Activated CD4-positive, alpha-beta T cell treated with anti-CD3 and anti-CD28 coated beads, Interleukin-2, amount 50 U/mL, for 16 hours (primary cell): ENCODE results near the gene UTP3.
A peak's percentile ranks its signal among the peaks of the same experiment; 100 is the strongest.
"Not testable (repeated sequence)": the region's sequence is repeated elsewhere in the genome, so short reads cannot be mapped to it uniquely, and the experiment has no call there.

ENCODE experiments used
- DNase-seq: peaks from one replicate; pipeline ENCODE4 v3.0.0-alpha.2; 2020

The UTP3 gene

GRCh38 chr4:70688795-70689231 is 481 bp downstream of the UTP3 start:
- no peak for DNase-seq

DNA sequence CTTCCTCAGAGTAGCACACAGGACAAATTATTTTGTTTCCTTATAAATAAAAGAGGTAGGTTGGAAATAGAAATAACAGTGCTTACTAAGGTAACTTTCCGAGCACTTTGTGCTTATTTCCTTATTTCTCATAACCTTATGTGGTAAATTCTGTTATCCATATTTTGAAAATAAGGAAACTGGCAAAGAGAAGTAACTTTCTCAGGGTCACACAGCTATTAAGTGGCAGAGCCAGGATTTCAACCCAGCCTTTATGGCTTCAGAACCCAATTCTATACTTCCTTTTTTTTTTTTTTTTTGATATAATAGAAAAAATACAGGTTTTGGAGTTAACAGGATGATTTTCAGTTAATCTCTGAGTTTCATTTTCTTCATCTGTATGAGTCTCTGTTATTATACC is 3.3 kb downstream of the UTP3 start:
- no peak for DNase-seq

- not testable (repeated sequence) for DNase-seq
Observed at GRCh38 chr4:70694633-70695032, 6.3 kb downstream of the UTP3 start.

- DNase-seq = not testable (repeated sequence)
Observed at GRCh38 chr4:70698435-70698834, 10.1 kb downstream of the UTP3 start.

DNA sequence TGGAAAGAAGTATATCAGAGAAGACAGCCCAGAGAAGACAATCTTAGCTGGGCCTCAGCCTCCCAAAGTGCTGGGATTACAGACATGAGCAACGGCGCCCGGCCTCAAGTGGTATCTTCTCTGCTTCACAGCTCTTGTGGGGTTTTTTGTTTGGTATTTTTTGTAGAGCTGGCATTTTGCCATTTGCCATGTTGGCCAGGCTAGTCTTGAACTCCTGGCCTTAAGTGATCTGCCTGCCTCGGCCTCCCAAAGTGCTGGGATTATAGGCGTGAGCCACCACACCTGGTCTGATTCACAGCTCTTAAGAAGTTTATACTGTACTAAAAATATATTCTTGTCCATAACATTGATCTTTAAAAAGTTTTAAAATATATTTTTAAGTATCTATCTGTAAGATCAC is 12.4 kb downstream of the UTP3 start:
- DNase-seq = no peak

- no peak for DNase-seq
Observed at GRCh38 chr4:70701271-70701670, 12.9 kb downstream of the UTP3 start.

DNA sequence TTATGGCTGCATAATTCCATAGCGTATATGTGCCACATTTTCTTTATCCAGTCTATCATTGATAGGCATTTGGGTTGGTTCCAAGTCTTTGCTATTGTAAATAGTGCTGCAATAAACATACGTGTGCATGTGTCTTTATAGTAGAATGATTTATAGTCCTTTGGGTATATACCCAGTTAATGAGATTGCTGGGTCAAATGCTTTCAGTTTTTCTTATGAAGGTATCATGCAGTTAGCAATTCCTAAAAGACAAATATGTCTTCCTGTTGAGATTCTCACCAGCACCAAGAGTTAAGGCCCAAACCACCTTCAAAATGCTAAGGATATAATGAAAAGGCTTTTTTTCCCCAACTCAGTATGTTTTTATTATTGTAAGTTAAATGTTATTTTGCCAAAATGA is 14.3 kb downstream of the UTP3 start:
- DNase-seq = not testable (repeated sequence)

- DNase-seq = peak; percentile 14
Observed at GRCh38 chr4:70703619-70704214, 15.4 kb downstream of the UTP3 start.

- peak; percentile 52 for DNase-seq
Observed at GRCh38 chr4:70704215-70704930, 16.0 kb downstream of the UTP3 start.

DNA sequence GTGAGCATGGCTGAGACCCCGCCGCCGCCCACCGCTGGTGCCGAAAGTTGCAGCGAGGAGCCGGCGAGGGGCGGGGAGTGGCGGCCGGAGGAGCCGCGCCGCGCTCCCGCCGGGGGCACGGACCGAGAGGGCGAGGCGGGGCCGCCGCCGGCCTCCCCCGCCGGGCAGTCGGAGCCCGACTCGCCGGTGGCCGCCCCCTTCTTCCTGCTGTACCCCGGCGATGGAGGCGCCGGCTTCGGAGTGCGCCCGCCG is 16.5 kb downstream of the UTP3 start:
- no peak for DNase-seq

DNA sequence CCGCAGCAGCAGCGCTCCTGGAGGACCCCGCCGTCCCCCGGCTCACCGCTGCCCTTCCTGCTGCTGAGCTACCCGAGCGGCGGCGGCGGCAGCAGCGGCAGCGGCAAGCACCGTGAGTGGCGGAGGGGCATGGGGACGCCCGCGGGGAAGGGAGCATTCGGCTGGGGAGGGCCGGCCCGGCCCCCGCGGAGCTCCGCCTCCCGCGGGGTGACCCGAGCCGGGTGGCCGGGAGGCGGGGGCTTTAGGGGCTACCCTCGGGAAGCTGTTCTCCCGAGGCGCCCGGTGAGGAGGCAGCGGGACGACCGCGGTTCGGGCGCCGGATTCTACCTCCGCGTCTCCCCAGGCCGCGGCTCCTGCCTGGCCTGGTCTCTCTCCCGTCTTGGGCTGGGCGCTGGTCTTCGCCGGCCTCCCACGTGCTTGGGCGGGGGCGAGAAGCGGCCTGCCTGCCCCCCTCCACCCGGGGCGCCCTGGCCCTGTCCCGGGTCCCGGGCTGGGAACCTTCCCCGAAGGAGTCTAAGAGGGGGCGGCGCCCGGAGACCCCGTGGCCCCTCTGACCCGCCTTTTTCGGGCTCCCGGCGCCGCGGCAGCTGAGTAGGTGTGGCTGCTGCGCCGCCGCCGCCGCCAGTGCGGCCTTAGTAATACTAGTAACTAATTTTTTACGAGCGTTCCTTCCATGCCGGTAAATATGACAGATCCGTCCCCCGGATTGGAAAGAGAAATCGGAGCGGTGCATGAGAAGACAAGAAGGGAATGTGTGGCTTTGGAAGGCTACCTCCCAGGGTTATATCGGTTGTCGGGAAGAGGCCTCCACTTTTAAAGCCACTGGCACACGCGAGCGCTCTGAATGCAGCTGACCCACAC is 17.1 kb downstream of the UTP3 start:
- DNase-seq = peak; percentile 72

DNA sequence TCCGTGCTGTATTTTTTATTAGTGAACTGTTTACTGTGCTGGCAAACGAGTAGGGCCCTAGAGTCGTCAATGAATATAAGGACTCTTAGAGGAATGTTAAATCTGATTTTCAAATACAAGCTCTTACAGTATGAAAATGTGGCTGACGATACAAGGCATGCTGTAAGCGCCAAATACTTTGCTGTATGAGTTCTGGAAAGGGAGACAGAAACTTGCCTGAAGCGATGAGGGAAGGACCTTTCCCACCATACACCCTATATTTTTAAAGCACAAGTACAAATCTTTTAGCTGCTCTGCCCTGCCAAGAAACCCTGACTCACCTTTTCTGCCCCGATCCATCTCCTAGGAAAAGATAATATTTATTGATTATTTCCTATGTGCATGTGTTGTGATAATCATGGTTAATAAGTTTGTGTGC is 17.7 kb downstream of the UTP3 start:
- no peak for DNase-seq

GRCh38 chr4:70706516-70706915 is 18.2 kb downstream of the UTP3 start:
- no peak for DNase-seq

DNA sequence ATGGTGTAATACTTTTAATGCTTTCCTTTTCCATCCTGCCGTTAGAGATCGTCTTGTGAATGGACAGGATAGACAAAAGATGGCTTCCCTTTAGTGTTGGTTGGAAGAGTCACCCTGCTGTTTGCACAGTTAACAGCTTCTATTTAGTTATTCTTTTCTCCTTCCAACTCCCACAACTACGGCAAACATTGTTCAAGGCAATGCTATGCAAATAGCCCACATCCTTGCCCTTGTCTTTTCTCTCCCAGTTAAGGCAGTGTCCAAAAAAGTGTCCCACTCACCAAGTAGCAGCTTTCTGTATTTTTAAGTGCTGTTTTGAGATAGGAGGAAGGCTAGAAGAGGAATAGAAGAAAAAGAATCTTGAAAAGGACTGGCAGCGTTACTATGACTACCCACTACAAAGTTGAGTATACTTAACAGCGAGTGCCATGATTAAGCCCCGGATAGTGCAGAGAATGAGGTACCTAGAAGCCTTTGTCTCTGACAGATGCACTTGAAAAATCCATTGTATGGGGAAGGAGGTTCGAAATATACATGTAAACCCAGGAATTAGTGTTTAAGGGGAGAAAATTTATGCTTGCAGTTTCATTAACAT is 21.4 kb downstream of the UTP3 start:
- no peak for DNase-seq

GRCh38 chr4:70711599-70711998 is 23.3 kb downstream of the UTP3 start:
- DNase-seq = no peak

DNA sequence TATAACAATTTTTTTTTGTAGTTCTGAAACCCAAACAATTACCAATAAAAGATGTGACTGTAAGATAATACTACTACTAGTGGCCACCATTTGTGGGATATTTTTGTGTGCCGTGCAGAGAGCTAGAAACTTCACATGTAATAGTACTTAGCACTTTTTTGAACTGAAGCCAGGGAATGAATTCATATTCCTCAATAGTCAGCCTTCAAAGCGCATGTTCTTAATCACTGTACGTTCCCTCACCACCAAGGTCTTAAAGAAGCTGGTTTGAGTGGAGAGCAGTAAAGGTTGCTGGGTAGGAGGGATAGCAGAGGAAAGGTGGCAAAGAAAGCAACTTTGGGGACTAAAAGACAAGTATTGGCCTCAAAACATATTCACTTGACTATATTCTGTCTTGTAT is 23.8 kb downstream of the UTP3 start:
- DNase-seq = no peak

- no peak for DNase-seq
Observed at GRCh38 chr4:70712604-70713452, 24.5 kb downstream of the UTP3 start.

DNA sequence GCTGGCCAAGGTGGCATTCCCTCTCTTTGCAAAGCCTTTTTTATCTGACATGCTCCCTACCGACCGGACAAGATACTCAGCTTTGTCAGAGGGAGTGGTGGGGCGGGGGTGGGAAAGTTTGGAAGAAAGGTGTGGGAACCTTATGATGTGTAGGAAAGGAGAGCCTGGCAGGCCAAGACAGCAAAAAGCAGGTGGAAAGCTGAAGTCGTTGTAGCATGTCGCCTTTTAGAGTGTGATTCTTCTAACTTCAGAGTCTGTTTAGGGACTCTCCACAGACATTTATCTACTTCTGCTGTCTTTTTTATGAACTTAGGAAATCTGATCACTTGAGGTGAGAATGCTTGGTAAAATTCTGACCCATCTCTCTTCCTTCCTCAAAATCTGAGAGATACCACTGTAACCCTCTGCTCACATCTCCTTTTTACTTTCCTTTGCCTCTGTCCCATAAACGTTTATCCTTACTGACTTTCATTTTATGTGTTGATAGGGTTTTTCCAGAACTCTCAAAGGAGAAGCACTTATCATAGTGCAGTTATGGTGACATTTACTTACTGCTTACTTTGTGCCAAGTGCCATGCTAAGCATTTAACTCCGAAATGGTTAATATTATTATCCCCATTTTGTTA is 25.2 kb downstream of the UTP3 start:
- DNase-seq = no peak

DNA sequence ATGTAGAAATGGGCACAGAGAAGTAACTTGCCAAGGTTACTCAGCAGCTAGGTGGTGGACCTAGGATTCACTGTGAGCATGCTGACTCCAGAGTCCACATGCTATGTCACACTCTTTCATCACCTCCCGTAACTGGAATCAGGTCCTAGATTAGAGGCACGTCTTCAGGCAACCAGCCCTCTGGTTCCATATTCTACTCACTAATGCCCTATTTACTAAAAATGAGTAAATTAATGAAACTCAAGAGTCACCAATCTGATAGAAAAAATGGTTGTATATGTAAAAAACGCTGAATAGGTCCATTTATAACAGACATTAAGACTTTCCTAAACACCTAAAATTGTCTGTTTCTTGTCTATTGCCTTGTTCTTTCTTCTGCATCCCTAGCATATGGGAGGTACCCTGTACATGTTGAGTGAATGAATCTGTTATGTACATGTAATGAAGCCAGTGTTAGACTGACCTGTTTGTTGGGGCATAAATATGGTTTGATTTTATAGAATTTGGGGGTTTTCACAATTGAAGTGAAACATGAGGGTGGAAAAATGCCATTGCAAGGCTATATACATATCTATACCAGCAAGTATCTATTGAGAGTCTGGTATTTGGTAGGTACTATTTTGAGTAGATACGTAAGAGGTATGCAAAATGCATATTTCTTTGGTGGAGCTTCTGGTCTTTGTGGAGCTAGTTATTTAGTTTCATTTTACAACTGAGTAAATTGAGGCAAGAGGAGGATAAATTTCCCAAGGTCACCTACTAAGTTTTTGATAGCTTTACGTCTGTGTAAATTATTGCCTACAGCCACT is 26.0 kb downstream of the UTP3 start:
- DNase-seq = no peak

DNA sequence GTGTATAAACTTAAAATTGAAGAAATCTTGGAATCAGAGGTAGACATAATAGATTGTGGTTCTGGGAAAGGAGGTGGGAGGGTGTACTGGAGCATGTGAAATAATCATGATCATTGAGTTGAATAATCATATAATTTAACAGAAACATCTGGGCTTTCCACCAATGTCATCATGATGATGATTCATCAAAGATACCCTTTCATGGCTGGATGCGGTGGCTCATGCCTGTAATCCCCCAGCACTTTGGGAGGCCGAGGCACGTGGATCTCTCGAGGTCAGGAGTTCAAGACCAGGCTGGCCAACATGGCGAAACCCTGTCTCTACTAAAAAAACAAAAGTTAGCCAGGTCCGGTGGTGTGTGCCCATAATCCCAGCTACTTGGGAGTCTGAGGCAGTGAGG is 26.8 kb downstream of the UTP3 start:
- DNase-seq = no peak
